Measurements from ENCODE around the gene PIK3R2.

GRCh38 chr19:18218159-18218558 lies 65.2 kb downstream of the PIK3R2 start:
- TF ChIP-seq CTCF (conservative IDR thresholded peaks at IDR 0.05; ENCODE audit: low read depth in 2 of 2), result no peak
- TF ChIP-seq POLR2AphosphoS5 (IDR thresholded peaks at IDR 0.05; ENCODE audit: low read depth), result no peak
- no peak for TF ChIP-seq REST (IDR thresholded peaks at IDR 0.05; ENCODE audit: unreplicated experiment)
- TF ChIP-seq EZH2 (IDR thresholded peaks at IDR 0.05; ENCODE audit: low read depth, unreplicated experiment), result no peak

All from GM23338 (cell line).